Measurements from ENCODE around the gene HSH2D.

The HSH2D gene

DNA sequence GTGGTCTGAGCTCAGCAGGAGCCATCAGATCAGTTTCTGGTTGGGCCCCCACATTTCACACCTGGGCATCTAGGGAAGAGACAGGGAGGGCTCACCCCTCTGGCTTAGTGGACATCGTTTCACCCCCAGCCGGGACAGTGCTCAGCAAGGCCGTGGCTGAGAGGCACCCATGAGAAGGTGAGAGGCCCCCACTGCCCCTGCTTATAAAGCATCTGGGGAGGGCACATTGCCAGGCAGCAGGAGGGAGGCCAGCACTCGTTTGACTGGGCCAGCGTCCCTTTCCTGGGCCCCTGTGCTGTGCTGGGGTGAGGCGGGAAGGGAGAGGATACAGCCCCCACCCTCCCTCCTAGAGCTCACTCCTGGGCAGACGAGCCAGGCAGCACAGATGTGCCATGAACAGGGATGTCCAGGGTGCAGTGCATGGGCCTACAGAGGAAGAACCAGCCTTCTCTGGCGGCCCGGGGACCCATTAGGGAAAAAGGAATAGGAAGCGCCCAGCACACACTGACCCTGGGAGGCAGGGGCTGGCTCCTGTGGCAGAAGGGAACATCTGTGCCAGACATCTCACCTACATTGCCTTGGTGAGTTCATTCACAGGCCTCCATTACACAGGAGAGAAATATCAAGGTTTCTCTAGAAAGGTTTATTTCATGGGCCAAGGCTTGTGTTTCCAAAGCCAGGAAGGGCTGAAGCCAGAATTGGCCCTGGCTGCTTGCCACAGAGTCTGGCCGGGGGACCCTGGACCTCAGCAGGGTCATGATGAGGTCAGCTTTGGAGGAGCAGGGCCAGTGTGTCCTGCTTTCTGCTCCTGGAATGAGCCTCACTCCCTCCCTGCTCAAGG lies 61.9 kb downstream of the HSH2D start:
- H3K4me3 ChIP-seq (ENCODE audit: low read depth, low read length): no peak overlapping the region

DNA sequence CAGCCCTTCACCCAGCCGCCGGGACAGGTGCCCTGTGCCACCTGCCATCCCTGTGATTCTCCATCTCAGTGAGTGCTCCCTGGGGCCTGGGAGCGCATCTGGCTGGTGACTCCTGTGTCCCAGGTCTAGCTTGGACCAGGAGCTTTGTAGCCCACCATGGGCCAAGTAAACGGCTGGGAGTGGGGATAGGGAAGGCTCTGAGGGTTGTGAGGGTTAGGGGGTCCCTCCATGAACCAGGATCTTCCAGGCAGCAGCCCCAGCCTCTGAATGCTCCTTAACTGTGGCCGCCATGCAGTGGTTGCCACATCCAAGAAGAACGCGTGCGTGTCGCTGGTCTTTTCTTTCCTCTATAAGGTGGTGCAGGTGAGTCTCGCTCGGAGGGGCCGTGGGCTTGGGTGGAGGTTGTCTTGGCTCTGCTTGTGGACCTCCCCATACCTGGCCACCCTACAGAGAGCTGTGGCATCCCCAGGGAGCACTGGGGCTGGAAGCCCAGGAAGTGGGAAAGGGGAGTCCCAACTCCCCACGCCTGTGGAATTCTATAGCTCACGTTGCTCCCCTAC lies 62.6 kb downstream of the HSH2D start:
- no peak overlapping the region for H3K4me3 ChIP-seq (ENCODE audit: low read depth, low read length)
- TF ChIP-seq, protein P1, sequence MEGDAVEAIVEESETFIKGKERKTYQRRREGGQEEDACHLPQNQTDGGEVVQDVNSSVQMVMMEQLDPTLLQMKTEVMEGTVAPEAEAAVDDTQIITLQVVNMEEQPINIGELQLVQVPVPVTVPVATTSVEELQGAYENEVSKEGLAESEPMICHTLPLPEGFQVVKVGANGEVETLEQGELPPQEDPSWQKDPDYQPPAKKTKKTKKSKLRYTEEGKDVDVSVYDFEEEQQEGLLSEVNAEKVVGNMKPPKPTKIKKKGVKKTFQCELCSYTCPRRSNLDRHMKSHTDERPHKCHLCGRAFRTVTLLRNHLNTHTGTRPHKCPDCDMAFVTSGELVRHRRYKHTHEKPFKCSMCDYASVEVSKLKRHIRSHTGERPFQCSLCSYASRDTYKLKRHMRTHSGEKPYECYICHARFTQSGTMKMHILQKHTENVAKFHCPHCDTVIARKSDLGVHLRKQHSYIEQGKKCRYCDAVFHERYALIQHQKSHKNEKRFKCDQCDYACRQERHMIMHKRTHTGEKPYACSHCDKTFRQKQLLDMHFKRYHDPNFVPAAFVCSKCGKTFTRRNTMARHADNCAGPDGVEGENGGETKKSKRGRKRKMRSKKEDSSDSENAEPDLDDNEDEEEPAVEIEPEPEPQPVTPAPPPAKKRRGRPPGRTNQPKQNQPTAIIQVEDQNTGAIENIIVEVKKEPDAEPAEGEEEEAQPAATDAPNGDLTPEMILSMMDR (IDR thresholded peaks at IDR 0.05; ENCODE audit: low read depth, low read length): no peak

More for the DNA sequence above, 61.9 kb downstream of the HSH2D start:
- TF ChIP-seq, protein P1 (IDR thresholded peaks at IDR 0.05; ENCODE audit: low read depth, low read length): no peak

DNA sequence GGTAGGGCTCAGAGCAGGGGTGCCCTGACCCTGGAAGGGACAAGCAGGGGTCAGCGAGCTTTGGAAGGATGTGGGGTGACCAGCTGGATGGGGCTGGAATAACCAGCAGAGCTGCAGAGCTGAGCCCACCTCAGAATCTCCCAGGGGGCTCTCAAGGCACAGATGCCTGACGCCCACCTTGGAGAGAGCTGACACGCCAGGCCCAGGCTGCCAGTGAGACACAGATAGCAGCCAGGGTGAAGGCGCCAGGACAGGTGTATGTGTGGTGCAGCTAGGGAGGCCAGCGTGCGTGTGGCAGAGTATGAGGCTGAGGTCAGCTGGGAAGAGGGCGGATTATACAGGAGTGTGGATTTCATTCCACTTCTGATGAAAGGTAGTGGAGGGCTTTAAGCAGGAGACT lies 63.2 kb downstream of the HSH2D start:
- TF ChIP-seq, protein P1 (IDR thresholded peaks at IDR 0.05; ENCODE audit: low read depth, low read length): no peak
- H3K4me3 ChIP-seq (ENCODE audit: low read depth, low read length): no peak overlapping the region

DNA sequence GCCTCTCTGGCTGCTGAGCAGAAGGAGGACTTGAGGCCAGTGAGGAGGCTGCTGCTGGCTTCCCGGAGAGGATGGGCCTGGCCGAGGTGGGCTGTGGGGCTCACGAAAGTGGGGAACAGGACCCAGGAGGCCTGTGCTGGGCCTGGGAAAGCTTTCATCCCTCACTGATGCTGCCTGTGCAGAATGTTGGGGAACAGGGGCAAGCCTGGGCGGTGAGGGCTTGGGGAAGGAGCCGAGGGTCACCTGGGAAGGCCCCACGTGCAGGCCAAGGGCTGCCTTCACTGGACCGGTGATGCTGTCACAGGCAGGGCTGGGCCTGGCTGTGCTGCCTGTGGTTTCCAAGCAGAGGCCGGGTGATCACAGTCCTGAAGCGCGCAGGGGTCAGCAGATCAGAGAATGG lies 63.6 kb downstream of the HSH2D start:
- no peak overlapping the region for H3K4me3 ChIP-seq (ENCODE audit: low read depth, low read length)
- TF ChIP-seq, protein P1 (IDR thresholded peaks at IDR 0.05; ENCODE audit: low read depth, low read length): no peak

DNA sequence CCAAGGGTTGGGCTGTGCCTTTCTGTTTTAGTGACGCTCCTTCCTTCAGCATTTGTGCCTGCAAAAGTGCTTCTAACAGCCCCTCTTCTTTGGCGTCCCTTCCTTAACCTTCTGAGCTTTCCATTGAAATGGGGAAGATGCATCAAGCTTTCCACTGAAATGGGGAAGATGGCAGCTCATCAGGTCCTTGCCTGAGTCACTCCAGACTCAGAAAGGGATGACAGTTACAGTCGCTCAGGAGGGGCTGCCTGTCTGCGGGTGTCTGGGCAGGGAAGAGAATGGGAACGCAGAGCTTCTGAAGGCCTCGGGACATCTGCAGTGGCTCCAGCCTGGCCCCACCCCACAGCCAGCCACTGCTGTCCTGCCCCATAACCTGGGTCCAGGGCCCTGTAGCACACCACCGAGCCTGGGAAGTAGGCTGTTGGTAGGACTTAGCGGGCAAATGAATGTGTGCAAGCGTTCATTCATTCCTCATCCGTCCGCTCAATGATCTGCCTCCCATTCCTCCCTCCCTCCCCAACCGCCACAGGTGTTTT lies 64.1 kb downstream of the HSH2D start:
- no peak overlapping the region for H3K4me3 ChIP-seq (ENCODE audit: low read depth, low read length)
- TF ChIP-seq, protein P1 (IDR thresholded peaks at IDR 0.05; ENCODE audit: low read depth, low read length): no peak
